OCI-LY7 (cell line): ENCODE data around the gene LSG1.

Experiments
- CTCF ChIP-seq: fragments of 200-600 bp; sonication (generic); conservative IDR thresholded peaks from 2 replicates; pipeline ENCODE4 v1.5.1; 2014; ENCODE audit warnings: mild to moderate bottlenecking, antibody characterized with exemption, low read length, moderate library complexity, mixed read lengths
- EZH2phosphoT487 ChIP-seq: fragments of 200-600 bp; sonication (generic); IDR thresholded peaks from 2 replicates; pipeline ENCODE4 v1.6.1; 2018; ENCODE audit warnings: low read depth, borderline replicate concordance, mild to moderate bottlenecking, mixed run types, antibody characterized with exemption, low read length, moderate library complexity, mixed read lengths

- TF ChIP-seq CTCF, result no peak
- TF ChIP-seq EZH2phosphoT487, result no peak
Measured at GRCh38 chr3:194671900-194672808, at the start of gene LSG1.
